Dermis microvascular lymphatic vessel endothelial cell (primary cell): ENCODE results near the gene FATE1. TPM values are rescaled to one million over a fixed set of nuclear protein-coding genes. Genes with fewer than 3 reads are reported as not detected.
A peak's percentile ranks its signal among the peaks of the same experiment; 100 is the strongest.

ENCODE experiments used
- DNase-seq, 2 donors: peaks; one replicate each; pipeline versions ENCODE4 v3.0.0 to v3.0.0-alpha.2; 2010; ENCODE audit warnings: low read depth in 2 of 2
- total RNA-seq: library from RNA; depleted of rRNA; stranded (reverse); fragments of >200 nt; gene quantifications from 2 replicates; pipeline ENCODE4 v1.2.1, GENCODE V29; 2014

FATE1 gene
- total RNA-seq, 1 donor from 2014 or later, result not detected

DNA sequence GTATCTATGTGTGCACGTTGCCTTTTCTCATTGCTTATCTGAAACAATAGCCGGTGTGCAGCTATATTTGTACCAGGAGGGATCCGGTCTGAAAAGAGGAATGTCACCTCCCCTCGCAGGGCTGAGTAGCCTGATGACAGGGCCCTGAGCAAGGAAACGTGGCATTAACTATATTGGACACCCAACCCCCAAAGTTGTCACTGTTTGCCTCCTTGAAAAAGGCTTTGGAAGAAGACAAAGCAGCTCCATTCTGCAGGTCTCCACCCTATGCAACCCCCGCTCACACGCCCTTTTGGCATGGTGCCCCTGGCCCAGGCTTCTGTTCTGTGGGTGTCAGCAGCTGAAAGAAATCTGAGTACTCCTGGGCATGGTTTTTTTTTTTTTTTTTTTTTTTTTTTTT, 12.3 kb upstream of the FATE1 start:
- no peak for DNase-seq

DNA sequence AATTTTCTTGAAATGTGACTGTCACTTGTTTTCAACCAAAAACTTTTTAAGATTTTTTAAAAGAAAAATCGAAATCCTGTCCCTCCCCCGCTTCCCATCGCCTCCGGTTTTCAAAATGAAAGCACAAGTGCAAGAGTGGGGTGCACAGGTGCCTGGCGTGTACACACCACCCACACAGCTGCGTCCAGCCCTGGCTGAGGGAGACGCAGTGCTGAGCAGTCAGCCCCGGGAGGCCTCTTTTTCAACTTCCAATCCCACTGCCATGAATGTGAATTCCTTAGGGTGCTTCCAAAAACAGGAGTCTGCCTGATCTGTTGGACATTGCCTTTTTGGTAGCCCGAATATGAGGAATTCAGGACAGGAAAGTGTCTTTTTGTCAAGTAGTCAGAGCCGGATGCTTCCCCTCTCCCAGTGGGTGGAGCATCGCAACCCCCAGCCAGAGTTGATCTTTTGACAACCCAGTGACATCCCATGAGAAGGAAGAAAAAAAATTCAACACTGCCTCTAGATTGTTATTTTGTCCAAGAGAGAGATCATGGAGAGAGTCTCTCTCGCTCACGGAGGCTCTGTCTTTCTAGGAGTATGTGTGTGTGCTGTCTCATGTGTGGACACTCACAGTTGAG, 11.7 kb upstream of the FATE1 start:
- no peak for DNase-seq

DNA sequence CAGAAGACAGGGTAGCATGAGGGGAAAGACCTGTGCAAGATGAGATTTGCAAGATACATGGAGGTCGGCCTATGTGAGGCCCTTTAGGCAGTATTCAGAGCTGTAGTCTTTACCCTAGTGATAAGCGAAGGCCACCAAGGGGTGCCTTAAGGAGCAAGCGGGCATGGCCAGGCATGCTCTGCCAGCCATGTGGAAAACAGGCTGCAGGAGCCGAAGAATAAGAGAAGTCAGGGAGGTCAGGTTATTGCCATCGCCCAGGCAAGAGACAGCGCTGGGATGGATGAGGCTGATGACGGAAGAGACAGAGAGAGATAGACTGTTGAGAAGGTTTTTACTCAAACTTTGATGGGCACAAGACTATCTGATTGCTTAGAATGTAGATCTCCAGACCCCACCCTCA, 7.0 kb upstream of the FATE1 start:
- no peak for DNase-seq

DNA sequence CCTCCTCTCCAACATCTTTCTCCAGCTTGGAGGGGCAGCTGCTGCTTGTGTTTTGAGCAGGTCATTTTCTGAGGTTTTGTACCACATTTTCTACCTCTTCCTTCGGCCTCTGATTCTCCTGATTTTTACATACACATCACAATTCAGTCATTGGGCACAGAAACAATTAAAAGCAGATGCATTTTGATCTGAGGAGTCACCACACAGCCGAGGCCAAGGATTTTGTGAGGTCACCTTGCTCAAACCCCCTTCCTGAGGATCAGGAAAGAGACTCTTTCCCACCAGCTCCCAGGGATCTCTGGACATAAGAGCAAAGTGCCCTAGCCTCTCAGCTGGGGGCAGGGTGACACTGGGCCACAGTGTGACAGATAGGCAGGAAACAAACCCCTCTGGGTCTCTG, 5.4 kb upstream of the FATE1 start:
- DNase-seq, result no peak

DNA sequence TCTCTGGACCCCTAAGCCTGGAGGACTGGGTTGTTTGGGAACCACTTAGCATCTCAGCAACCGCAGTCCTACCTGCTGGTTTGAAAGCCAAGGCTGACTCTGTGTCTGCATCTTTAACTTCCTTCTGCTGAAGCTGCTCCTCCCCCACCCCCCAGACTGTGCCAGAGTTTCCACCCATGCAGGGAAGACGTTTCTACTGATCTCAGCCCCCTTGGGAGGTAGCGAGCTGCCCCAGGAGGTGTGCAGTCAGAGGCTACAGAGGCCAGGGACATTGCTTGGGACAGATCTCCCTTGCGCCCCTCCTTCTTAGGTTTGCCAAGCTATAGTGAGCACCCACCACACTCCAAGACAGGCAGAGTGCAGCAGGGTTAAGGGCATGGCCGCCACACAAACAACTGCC, 4.7 kb upstream of the FATE1 start:
- DNase-seq, result no peak

DNA sequence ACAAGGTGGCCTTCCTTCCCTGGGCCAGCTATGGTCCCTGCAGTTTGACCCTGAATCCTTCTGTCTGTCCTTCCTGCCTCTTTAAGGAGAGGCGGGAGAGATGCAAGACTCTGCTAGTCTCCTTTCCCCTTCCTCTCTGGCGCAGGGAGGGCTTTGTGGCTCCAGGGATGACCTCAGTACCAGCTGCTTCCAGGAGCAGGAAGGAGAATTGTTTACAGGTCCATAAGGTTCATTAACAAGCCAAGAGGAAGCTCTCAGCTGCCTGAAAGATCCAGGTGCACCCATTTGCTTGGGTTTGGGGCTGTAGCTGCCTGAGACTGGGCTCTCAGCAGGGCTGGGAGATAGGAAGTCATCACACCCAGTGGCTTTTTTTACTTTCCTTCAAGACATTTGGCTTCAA, 4.0 kb upstream of the FATE1 start:
- no peak for DNase-seq

DNA sequence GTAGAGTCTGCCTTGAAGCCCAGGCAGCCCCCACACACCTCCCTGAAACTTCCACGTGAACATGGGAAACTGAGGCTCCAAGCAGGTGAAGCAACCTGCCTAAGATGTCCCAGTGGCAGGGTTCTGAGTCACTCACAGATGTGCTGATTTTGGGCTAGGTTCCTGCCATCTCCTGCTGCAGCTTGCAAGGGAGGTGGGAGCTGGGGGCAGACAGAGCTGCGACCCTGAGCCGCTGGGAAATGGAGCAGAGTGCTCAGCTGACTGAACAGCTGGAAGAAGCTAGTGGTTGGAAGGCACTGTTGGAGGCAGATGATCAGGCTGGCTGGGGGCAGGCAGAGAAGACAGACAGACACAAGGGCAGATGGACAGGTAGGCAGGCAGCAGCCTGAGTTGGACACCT, 3.6 kb upstream of the FATE1 start:
- no peak for DNase-seq

DNA sequence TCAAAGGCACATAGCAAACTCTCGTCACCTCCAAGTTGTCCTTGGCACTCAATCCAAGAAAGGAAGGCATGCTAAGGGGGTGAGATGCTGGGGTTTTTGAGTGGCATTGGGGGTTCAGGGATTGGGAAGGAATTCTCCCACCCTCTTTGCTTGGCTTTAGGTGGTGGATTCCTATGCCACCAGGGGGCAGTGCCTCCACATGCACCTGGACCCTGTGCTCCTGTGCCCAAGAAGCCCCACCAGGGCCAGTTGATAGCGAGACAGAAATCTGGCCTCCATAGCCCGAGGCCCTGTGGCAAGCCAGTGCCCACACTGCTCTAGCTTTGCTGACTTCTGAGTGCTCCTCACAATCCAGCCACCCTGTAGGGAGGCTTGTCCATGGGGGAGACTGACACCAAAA, 2.0 kb upstream of the FATE1 start:
- peak; percentile 1 to 29 for DNase-seq

DNA sequence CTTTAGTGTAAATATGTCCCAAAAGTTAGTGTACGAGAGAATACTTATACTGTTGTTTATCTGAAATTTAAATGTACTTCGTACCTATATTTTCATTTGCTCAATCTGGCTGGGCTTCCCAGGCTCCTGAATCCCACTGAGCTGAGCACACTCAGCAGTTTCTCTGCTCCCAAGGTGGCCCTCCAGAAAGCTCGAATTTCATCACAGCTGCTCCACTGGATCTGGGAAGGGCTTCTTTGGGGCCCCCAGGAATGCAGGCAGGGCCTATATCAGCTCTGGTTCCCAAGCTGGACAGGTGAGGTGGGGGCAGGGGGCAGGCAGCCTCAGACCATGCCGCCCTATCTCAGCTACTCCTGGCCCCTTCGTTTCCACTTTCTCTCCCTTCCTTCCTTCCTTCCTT, 1.5 kb upstream of the FATE1 start:
- DNase-seq, result no peak

DNA sequence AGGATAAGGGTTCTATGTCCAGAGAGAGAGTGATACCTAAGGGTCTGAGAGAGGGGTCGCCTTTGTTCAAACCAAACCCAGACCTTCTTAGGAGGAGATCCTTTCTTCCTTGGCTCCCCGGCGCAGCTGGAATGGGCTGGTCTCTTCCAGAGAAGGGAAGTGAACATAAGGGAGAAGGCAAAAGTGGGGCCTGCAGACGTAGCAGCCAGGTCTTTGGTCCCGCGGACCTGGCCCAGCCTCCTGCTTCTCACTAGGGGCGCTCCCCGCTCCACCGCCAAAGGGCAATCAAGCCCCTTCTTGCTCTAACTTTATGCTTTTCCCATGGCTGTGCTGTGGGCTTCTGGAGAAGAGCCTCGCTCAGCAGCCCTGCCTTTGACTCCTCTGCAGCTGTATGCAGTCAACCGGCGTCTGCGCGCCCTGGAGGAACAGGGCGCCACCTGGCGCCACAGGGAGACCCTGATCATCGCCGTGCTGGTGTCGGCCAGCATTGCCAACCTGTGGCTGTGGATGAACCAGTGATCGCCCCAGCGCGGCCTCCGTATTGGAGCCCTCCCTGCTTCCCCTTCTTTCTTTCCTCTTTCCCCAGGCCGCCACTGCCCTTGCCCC, 6.5 kb downstream of the FATE1 start:
- DNase-seq, result peak in 1 of 2 donors; percentile 16

DNA sequence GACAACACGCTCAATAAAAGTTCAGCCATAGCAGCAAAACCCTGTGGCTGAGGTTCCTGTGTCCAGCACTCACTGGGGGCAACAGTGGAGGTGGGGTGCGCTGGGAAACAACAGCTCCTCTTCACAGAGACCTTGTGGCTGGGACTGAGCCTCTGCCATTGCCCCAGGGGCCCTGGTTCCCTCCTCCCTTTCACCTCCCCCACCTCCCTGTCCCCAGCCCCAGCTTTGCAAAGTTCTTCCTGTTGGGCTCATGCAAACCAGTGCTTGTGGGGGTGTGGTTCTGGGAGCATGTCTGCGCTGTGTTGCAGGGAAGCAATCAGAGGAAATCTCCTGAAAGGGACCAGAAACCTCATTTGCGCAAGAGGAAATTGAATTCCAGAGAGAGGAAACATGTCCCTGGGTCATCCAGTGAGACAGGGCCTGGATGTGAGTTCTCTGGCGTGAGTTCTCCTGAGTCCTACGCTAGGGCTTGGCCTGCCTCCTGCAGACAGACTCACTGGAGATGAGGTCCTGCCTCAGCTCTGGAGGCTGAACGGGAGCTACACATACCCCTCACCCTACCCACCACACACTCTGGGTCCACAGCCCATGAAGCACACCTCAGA, 7.4 kb downstream of the FATE1 start:
- DNase-seq, result no peak

DNA sequence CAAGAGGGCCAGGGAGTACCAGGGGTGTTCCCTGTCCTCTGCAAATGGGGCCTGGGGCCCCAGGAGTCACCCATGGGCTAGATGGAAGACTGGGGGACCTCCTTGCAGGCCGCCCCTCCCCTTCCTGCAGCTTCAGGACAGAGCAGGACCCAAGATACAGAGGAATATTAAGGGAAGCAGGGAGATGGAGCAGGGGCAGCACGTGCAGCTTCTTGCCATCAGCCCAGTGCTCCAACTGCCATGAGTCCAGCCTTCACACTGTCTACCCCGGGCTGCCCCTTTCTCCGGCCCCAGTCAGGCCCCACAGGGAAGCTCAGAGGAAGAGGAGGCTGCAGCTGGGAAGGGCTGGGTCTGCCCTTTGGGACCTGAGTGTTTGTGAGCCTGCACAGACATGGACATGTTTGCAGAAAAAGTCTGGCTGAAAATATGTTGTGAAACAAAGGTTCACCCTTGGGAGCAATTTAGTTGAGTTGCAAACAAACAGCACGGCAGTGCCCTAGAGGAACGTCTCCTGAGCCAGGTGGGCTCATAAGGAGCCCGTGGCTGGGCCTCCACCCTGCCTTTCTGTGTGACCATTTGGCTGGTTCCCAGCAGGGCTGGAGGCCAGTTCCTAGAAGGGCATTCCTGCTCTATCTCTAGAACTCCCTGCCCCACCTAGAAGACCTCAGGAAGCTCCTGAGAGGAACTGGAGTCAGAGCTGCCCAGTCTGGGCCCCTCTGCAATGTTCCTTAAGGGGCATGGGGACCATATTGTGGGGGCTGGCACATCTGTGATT, 8.9 kb downstream of the FATE1 start:
- no peak for DNase-seq

DNA sequence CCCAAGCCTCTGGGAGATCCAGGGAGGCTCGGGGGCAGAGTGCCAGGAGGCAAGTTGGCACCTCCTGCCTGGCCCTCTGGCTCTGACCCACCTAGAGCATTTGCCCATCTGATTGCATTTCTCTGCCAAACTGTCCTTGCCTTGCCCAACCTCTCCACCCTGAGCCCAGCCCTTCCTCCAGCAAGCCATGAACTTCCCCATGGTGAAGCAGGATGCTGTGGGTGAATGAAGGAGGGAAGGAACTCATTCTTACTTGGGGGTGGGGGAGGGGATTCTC, 9.4 kb downstream of the FATE1 start:
- no peak for DNase-seq

DNA sequence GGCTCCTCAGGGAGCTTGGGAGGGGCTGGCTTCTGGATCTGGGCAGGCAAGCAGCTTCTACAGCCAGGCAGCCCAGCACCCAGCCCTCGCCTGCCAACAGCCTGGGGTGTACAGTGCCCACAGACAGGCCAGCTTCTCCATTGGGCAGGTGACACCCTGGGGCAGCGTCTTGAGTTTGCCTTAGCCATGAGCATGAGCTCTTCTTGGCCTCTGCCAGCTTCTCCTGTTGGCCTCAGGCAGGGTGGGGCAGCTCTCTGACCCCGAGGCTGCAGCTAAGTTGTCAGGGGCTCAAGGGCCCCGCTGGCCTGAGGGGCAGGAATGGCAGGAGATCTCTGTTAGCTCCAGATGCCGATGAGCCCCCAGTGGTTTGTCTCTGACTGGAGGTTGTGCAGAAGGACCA, 10.9 kb downstream of the FATE1 start:
- no peak for DNase-seq

DNA sequence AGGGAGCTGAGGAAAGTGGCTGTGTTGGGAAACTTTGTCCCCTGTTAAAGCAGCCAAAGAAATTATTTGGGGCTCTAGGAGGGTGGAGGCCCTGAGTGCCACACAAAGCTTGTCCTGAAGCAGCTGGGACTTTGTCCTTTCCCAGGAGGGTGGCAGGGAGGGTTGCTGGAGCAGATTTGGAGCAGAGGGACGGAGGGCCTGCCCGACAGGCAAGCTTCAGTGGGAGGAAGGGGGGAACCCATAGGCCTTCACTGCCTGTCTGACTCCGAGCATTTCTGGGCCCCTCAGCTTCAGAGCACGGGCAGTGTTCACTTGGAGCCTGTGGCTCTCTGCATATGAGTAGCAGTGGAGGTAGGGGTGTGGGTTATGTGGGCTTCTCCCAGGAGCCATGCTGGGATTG, 11.5 kb downstream of the FATE1 start:
- no peak for DNase-seq

DNA sequence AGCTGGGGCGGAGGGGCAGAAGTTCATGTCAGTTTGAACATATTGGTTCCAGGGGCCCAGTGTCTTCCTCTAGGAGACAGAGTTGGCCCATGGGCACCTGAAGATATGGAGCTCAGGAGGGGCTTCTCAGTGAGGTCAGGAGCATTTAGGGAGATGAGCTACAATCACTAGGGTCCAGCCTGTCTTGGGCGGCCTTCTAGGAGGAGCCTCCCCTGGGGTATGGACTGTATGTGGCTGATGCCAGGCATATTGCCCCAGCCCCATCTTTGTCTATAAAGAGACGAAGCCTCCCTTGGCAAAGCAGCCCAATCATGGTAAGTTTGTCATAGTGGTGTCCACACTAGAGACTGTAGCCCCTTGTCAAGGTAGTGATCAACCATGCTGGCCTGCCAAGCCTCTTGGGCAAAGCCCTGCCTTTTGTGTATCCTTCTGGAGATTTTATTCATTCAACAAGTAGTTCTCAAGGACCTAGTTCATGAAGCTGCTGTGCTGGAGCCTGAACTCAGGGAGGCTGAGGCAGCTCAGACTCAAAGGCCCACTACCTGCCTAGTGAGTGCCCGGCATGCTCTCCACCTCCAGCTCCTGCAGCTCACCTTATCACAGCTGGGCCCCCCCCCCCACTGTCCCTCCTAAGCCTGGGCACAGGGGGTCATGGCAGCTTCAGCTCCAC, 13.4 kb downstream of the FATE1 start:
- no peak for DNase-seq

DNA sequence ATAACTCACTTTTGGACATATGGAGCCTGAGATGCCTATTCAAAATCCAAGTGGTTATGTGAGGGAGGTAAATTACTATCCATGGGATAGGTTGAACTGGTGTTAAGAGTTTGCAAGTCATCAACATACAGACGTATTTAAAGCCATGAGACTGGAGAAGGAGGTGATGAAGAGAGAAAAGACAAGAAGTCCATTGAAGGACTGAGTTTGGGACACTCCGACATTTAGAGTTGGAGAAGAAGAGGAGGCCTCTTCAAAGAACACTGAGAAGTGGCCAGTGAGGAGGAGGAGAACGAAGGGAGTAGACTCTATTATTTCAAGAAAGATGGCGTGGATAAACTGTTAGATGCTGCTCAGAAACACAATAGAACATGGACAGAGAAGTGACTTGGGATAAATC, 18.6 kb downstream of the FATE1 start, which contains the start of gene CNGA2:
CNGA2 (plus strand) TSS at position 301 of the 400 bp plus-strand sequence. CDS start 3,738 bp downstream, outside the sequence.
- no peak for DNase-seq

DNA sequence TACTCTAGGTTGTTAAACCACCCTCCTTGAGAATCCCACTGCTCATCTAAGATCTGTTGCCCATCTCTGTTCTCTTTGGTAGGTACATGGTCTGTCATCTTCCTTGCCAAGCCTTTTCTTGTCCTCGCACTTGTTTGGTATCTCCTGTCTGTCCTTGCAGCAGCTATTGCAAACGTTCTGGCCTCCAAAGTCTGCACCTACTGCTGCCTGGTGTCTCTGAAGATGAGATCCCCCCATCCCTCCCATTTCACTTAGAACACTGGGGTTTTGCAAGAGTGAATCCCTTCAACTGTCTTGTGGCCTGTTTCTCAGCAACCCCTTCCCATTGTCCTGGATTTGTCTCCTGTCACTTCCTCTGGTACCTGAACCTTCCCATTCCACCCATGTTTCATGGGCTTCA, 19.4 kb downstream of the FATE1 start:
- no peak for DNase-seq

DNA sequence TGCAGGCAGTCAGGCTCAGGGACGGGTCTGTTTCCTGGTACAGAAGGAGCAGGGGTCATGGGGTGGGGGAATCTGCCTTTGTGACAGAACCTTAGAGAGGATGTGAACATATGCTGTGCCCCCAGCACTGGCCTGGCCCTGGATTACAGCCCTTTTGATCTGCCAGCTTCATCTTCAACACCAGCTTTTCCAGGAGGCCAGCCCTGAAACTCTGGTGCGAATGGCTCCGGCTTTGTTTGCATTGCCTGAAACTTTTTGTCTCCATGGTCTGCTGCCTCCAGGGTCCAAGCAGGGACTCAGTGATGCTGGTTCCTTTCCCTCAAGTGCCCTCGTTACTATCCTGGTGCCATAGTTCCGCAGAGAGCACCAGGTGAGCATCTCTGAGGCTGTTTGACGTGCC, 20.9 kb downstream of the FATE1 start:
- DNase-seq, result no peak

DNA sequence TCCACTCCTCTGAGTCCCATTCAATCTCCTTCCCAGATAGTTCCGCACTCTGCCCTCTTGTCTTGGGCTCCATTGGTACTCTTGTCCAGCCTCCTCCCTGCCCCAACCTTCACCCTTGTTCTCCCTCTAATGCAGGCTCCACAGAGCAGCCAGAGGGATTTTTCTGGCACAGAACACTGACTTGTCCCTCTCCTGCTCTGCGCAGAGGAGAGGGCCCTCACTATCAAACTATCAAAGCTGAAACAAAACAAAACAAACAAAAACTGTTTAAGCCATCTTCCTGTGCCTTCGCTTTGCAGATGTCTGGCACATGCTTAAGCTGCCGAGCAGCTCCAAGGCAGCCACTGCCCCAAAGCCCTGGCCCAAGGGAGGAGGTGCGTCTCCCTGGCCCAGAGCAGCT, 21.7 kb downstream of the FATE1 start:
- no peak for DNase-seq

DNA sequence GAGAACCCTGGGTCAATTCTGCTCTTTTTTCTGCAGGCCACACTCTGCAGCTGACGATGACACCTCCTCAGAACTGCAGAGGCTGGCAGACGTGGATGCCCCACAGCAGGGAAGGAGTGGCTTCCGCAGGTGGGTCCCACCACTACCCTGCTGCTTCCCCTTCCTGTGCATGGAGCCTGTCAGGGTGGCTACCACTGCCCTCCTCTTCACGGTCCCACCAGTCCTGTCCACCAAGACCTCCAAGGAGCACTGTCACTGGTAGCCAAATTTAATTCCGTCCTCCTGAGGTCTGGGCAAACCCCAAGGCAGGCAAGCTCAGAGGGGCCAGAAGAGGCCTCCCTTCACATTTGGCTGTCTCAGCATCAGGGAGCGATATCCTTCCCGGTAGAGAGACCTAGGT, 22.9 kb downstream of the FATE1 start:
- DNase-seq, result no peak

DNA sequence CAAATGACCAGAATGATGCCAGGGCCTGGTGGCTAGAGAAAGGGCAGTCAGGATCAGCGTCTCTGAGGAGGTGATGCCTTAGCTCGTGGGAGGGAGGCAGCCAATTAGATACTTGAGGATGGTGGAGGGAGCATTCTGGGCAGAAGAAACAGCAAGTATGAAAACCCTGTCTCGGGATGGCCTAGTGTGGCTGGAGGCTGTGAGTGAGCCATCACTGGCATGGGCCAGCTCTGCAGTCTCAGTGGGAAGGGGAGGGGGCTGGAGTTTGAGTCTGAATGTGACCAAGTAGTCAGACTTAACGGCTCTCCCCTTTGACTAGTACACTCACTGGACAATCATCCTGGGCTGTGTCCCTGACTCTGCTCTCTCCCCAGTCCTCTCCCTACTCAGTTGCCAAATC, 25.8 kb downstream of the FATE1 start:
- DNase-seq, result no peak
